H7 (cell line): Measurements from ENCODE around the gene CYP1A2. TPM values are rescaled to one million over a fixed set of nuclear protein-coding genes. Genes with fewer than 3 reads are reported as not detected.
"Not testable (repeated sequence)": the region's sequence is repeated elsewhere in the genome, so short reads cannot be mapped to it uniquely, and the experiment has no call there.

Source experiments
- DNase-seq: peaks from one replicate; pipeline ENCODE4 v3.0.0; 2012
- H3K27me3 ChIP-seq: 2 replicates; pipeline ENCODE4 v1.6.0; 2011; ENCODE audit warnings: mild to moderate bottlenecking, low read length; ENCODE audit not compliant: control insufficient read depth, insufficient read depth
- H3K36me3 ChIP-seq: replicated peaks from 2 replicates; pipeline ENCODE4 v1.5.1; 2011; ENCODE audit warnings: low read length; ENCODE audit not compliant: control insufficient read depth, insufficient read depth
- H3K4me3 ChIP-seq: 2 replicates; pipeline ENCODE4 v1.5.1; 2011; ENCODE audit warnings: low read depth, mild to moderate bottlenecking, control low read depth, low read length, moderate library complexity; ENCODE audit not compliant: insufficient read depth
- total RNA-seq: library from RNA; depleted of rRNA; stranded (reverse); fragments of >200 nt; shearing (Covaris generic); gene quantifications from 2 replicates; pipeline ENCODE4 v1.2.3, GENCODE V29; 2014

Gene CYP1A2
- total RNA-seq, 1 experiment from 2014 or later, result not detected

DNA sequence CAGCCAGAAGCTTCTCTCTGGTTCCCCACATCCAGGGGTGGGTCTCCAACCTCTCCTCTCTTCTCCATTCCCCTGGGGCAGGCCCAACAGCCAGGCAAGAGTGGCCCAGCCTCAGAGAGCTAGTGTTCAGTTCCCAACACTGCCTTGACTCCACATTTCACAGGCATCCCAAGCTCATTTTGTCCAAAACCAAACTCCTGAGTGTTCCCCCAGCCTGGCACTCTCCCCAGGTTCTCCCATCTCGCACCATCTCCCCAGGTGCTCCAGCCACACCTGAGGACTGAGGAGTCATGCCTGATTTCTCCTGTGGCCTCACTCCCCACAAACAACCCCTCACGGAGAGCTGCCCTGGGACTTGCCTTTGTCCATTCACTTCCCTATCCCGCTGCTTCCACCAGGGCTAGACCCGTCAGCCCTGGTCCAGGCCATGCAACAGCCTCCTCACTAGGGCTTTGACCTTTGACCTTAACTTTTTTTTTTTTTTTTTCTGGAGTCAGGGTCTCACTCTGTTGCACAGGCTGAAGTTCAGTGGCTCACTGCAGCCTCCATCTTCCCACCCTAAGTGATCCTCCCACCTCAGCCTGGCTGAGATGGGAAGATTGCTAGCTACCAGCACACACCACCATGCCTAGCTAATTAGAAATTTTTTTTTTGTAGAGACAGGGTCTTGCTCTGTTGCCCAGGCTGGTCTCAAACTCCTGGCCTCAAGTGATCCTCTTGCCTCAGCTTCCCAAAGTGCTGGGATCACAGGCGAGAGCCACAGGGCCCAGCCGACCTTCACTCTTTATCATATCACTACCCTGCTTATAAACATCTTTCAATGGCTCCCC, 29.3 kb downstream of the CYP1A2 start:
- Histone ChIP-seq H3K27me3 (peaks cover 10% of the 10 kb centered on the region), H3K4me3 (no peak overlapping the region), H3K36me3 (no peaks in the 10 kb centered on the region)
- DNase-seq, result no peak

DNA sequence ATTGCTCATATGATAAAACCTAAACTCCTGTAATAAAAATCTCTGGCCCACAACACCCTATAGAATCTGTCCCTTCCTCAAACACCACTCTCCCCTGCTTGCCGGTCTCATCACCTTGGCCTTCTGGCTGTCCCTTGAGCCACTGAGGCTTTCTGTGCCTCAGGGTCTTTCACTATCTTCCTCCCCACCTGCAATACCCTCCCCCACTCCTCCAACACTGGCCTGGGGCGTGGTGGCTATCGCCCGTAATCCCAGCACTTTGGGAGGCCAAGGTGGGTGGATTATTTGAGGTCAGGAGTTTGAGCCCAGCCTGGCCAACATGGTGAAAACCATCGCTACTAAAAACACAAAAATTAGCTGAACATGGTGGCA, 29.9 kb downstream of the CYP1A2 start:
- Histone ChIP-seq H3K36me3 (no peaks in the 10 kb centered on the region), H3K4me3 (no peak overlapping the region), H3K27me3 (peaks cover 10% of the 10 kb centered on the region)
- no peak for DNase-seq

DNA sequence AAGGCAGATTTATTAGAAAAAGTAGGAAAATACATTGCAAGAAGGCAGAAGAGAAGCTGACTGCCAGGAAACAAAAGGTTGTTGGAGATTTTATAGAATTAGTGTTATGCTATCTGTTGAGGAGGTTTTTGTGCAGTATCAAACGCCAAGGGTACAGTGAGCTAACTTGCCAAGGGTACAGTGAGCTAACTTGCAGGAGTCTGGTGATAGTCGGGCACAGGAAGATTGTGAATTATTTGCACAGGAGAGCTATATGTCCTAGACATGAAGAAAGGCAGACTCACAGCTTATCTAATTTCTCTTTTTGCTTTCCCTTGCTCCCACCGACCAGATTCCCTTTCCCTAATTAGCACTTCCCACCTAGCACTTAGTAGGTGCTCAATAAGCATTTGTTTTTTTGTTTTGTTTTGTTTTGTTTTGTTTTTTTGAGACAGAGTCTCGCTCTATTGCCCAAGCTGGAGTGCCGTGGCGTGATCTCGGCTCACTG, 30.6 kb downstream of the CYP1A2 start:
- Histone ChIP-seq H3K4me3 (no peak overlapping the region), H3K36me3 (no peaks in the 10 kb centered on the region), H3K27me3 (peaks cover 10% of the 10 kb centered on the region)
- DNase-seq, result no peak

DNA sequence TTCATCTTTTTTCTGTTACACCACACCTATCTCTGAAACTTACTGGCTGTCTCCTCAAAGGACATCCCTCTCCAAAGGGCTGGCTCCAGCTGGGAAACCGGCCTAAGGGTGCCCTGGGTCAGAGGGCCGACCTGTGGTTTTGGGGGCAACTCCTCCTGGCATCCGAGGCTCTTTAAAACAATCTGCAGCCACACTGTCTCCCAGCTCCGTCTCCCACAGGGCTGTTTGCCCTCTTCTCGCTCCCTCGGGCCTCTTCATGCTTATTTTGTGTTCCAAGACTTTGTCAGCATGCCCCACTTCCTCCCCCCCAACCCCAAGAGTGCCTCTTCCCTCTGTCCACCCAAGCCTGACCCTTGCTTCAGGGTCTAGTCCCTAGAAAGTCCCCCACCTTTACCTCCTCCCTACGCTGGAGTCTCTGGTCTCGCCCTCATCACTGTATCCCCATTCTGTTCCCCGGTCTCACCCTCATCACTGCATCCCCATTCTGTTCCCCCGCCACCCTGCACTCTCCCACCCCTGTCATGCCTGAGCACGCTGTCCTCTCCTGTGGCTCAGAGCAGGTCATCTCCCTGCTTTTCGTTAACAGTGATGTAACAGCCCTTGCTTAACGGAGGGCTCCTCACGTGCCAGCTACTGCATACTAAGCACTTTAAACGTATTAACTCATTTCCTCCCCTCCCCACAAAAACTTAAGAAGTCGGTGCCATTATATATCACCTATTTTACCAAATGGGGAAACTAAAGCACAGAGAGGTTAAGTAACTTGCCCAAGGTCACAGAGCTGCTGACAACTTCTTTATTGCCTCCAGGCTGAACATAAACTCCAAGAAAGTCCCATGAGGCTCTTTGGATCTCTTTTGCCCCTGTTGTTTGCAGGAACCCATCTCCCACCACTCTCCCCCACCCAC, 32.1 kb downstream of the CYP1A2 start:
- Histone ChIP-seq H3K4me3 (peak overlapping the region; percentile 74), H3K36me3 (no peaks in the 10 kb centered on the region), H3K27me3 (peaks cover 10% of the 10 kb centered on the region)
- DNase-seq, result no peak

DNA sequence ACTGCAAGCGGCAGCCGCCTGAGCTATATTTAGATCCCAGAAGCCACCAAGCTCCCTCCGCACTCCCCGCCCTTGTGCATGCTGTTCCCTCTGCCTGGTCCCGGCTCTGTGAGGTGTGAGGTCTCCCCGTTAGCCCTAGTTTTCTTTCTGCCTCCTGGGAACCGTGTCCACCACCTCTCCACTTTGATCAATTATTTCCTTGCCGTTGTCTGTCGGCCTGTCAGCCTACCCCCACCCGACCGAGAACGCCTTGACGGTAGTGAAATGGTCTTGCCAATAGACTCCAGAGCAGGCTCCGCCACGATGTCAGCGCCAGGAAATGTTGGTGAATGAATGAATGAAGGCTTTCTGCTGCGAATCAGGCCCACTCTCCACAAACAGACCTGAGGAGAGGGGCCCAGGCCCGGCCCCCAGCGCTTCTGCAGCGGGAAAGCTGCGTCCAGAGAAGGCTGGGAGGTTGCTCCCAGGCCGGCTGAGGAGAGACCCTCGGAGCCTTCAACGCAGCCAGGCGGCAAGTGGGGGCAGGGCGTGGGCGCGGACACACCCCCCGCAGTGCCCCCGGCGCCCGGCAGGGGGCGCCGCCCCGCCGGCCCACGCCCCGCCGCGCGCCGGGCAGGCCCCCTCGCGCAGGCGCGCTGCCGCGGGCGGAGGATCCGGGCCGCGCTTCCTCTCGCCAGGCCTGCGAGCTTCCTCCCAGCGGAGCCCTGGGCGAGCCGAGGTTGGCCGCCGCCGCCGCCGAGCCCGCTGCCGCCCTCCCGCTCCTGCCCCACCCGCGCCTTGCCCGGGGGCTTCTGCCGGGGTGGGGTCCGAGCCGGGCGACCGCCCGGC, 33.0 kb downstream of the CYP1A2 start, which contains the start of gene CSK:
TSS of gene CSK (plus strand) at position 650 of the 828 bp plus-strand sequence. CDS start 16,218 bp downstream, outside the sequence.
- peaks cover 10% of the 10 kb centered on the region for H3K27me3 ChIP-seq
- H3K36me3 ChIP-seq, result no peaks in the 10 kb centered on the region
- peak; percentile 98 for DNase-seq
- peak within 1 kb of the TSS; percentile 74 for H3K4me3 ChIP-seq

DNA sequence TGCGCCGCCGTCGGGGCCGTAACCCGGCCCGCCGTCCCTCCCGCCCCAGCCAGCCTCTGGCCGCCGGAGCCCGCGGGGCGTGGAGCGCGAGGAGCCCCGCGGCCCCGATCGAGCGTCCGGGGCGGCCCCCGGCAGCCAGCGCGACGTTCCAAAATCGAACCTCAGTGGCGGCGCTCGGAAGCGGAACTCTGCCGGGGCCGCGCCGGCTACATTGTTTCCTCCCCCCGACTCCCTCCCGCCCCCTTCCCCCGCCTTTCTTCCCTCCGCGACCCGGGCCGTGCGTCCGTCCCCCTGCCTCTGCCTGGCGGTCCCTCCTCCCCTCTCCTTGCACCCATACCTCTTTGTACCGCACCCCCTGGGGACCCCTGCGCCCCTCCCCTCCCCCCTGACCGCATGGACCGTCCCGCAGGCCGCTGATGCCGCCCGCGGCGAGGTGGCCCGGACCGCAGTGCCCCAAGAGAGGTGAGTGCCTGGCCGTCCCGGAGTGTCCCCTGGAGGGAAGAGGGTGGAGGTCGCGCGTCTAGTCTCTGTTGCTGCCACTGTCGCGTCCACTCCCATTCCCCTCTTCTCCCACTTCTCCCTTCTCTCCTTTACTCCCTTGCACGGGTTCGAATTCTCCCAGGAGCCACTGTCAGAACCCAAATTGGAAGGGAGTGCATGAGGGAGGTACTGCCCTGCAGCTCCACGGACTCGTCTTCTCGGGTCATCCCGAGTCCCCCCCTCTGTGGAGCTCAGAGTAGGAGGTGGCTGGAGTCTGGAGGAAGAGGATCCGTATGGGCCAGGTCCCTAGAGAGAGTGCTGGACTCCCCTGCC, 33.8 kb downstream of the CYP1A2 start:
- DNase-seq, result peak; percentile 91
- no peaks in the 10 kb centered on the region for H3K36me3 ChIP-seq
- H3K27me3 ChIP-seq, result peaks cover 10% of the 10 kb centered on the region
- peak overlapping the region; percentile 74 for H3K4me3 ChIP-seq

DNA sequence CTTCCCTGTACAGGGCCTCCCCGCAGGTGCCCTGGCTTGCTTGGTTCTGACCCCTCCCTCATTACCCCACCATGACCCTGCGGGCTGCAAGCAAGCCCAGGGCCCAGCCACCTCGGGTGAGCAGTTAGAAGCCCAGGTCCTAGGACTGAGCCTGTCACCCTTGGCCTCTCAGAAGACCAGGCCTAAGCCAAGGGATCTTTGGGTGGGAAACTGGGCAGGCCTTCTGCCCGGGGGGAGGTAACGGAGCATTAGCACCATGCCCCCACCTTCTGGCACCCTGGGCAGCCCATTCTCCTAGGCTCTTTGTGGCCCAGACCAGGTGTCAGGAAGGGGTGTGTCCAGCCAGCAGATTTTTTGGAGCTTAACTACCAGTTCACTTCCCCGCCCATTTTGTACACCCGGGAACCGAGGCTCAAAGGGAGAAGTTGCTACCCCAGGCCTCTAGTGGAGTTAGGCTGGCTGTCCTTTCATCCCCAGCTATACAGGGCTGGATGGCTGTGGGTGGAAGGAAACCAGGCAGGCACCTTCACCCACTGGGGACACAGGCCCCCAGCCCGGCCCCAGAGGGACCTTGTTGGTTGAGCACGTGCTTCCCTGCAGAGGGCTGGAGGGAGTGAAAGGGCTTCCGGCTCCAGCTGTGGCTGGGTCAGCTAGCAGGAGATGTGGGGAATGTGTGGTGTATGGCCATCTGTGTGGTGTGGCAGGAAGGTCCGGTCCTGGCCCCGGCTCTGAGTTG, 34.6 kb downstream of the CYP1A2 start:
- H3K36me3 ChIP-seq, result no peaks in the 10 kb centered on the region
- DNase-seq, result peak; percentile 67
- H3K4me3 ChIP-seq, result peak overlapping the region; percentile 74
- H3K27me3 ChIP-seq, result peaks cover 10% of the 10 kb centered on the region

DNA sequence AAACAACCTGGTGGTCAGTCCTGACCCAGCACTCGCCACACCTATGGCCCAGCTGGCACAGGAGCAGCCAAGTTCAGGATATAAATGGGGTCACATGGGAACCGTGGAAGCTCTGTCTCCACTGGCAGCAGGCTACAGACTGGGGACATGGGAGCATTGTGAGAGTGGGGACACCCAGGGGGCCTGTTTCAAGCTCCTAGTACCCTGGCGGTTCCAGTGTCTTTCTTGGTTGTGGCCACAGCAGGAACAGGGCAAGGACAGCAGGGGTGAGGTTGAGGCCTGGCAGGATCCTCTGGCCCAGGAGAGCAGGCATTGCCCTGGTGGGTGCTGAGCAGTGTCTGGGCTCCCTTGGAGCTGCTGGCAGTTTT, 35.1 kb downstream of the CYP1A2 start:
- peaks cover 10% of the 10 kb centered on the region for H3K27me3 ChIP-seq
- no peak for DNase-seq
- H3K36me3 ChIP-seq, result no peaks in the 10 kb centered on the region
- H3K4me3 ChIP-seq, result peak overlapping the region; percentile 74; the same call in 1 of the 2 replicates

DNA sequence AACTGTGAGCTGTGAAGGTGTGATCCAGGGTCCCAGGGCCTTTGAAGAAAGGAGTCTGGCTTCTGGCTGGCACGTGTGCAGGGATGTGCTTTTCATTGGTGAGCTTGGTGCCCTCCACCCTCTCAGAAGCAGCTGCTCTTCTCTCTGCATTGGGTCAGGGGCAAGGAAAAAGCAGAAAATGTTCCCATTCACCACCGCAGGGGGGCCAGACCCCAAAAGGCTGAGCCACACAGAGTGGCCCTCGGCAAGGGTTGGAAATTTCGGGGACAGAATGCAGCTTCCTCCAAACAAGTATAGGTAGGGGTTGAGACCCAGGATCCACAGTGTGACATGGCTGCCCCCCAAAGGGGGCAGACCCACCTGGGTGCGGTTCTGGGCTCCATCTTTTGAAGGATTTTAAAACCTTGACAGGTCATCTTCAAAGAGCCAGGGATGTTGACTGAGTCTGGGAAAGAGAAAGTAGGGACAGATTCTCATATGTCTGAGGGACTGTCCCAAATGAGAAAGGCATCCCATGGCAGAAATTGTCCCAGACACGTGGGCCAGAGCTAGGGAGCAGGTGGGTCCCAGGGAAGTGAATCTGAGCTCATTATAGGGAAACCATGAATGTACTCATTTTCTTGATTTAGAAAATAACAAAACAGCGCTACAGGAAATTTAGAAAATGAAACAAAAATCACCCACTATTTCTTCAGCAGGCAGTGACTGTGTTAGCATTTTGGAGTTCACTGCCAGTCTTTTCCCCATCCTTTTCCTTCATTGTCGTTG, 36.0 kb downstream of the CYP1A2 start:
- H3K4me3 ChIP-seq, result no peak overlapping the region
- H3K36me3 ChIP-seq, result no peaks in the 10 kb centered on the region
- peaks cover 10% of the 10 kb centered on the region for H3K27me3 ChIP-seq
- no peak for DNase-seq

DNA sequence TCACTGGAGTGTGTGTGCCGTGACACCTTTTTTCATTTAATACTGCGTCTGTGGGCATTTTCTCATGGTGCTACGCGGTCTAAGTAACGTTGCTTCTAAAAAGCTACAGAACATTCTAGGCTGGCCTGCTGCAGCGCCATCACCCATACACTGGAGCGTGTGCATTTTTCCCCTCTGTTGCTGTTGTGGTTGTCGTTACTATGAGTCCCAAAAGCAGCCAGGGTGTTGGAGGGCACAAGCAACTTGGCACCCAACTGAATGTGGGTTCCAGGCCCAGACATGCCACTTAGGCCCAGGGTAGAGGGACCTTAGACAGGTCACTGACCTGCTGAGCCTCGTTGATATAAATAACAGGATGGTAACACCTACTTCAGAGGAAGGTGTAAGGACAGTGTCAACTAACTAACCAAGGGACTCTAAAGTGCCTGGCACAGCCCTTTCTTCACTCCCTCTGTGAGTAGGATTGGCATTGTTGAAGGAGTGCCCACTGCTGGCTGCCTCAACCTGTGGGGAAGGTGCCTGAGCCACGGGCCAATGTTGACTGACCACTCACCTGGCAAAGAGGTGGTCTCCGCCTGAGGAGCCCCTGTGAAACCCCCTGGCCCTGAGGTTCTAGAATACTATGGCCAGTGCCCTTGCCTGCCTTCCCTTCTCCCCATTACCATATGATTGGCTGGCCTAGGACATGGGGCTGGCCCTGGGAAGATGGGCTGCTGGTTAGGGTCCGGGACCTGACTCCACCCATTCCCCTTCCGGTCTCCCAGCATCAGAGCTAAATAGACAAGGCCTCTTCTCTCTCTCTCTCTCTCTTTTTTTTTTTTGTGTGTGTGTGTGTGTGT, 36.8 kb downstream of the CYP1A2 start:
- Histone ChIP-seq H3K27me3 (peaks cover 8% of the 10 kb centered on the region), H3K4me3 (no peak overlapping the region), H3K36me3 (no peaks in the 10 kb centered on the region)
- DNase-seq, result no peak

DNA sequence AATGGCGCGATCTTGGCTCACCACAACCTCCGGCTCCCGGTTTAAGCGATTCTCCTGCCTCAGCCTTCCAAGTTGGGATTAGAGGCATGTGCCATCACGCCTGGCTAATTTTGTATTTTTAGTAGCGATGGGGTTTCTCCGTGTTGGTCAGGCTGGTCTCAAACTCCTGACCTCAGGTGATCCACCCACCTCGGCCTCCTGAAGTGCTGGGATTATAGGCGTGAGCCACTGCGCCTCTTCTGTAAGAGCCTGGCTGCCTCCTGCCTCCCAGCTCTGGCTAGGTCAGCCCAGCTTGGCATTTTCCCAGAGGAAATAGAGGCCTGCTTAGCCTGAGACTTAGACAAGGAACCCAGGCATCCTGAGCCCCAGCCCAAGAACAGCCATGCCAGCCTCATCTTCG, 37.4 kb downstream of the CYP1A2 start:
- not testable (repeated sequence) for DNase-seq, H3K4me3 ChIP-seq, H3K36me3 ChIP-seq, H3K27me3 ChIP-seq
